GM12878 (cell line): ENCODE data around the gene LAMB1. TPM values are rescaled to one million over a fixed set of nuclear protein-coding genes. Genes with fewer than 3 reads are reported as not detected.

ENCODE experiments used
- ATAC-seq: fragments of 200-7000 bp; cut with Tn5 transposase; 3 replicates; pipeline ENCODE4 v1.9.1; 2020; ENCODE audit warnings: mild to moderate bottlenecking, moderate library complexity
- BruUV-seq: library from RNA; stranded (reverse); fragments of 400-500 nt; replicated peaks from 2 replicates; lab custom pipeline; 2021; lab: Mats Ljungman, UMichigan
- CTCF ChIA-PET: fragments of 300-600 bp; sonication (Branson Sonifier 250); formaldehyde crosslinking; extraction: SDS; loops from one replicate; lab custom pipeline; 2021; ENCODE audit warnings: inconsistent platforms; lab: Yijun Ruan, JAX
- POLR2A ChIA-PET: fragments of 350-600 bp; formaldehyde crosslinking; extraction: SDS; loops from one replicate; lab custom pipeline; 2021; ENCODE audit warnings: inconsistent platforms; lab: Charles Lee
- RAD21 ChIA-PET: fragments of 300-600 bp; sonication (Branson Sonifier 250); formaldehyde crosslinking; loops from one replicate; lab custom pipeline; 2023; ENCODE audit warnings: antibody characterized with exemption; ENCODE audit not compliant: unreplicated experiment; lab: Charles Lee
- SMC1A ChIA-PET: fragments of 300-600 bp; sonication (Branson Sonifier 250); formaldehyde crosslinking; loops from one replicate; lab custom pipeline; 2023; ENCODE audit not compliant: unreplicated experiment, uncharacterized antibody; lab: Charles Lee
- DNase-seq: peaks from one replicate; pipeline ENCODE4 v3.0.0-alpha.2; 2011; ENCODE audit warnings: low read depth, low spot score
- FAIRE-seq: peaks from 3 replicates; lab custom pipeline; 2011; peaks lifted over from hg19 to GRCh38; lab: Jason Lieb, UNC
- H2AFZ ChIP-seq: 2 replicates; pipeline ENCODE4 v1.6.0; 2011; ENCODE audit warnings: low read depth, low read length, control low read depth; ENCODE audit not compliant: control insufficient read depth
- H3K27ac ChIP-seq: 2 replicates; pipeline ENCODE4 v1.5.1; 2011; ENCODE audit warnings: control low read depth; ENCODE audit not compliant: control insufficient read depth, insufficient read depth
- H3K27me3 ChIP-seq, 2 experiments: replicated peaks in 1 of 2; 2 replicates each; pipeline versions ENCODE4 v1.6.0 to v1.6.1; 2011; ENCODE audit warnings: low read length in 1 of 2; ENCODE audit not compliant: control insufficient read depth in 2 of 2, insufficient read depth in 2 of 2
- H3K36me3 ChIP-seq, 2 experiments: 2 replicates each; pipeline ENCODE4 v1.5.1; 2011; ENCODE audit warnings: low read length in 1 of 2; ENCODE audit not compliant: control insufficient read depth in 2 of 2, insufficient read depth in 2 of 2
- H3K4me1 ChIP-seq: 2 replicates; pipeline ENCODE4 v1.6.1; 2011; ENCODE audit warnings: mild to moderate bottlenecking, low read length, moderate library complexity, mixed read lengths; ENCODE audit not compliant: control insufficient read depth, insufficient read depth
- H3K4me2 ChIP-seq: 2 replicates; pipeline ENCODE4 v1.6.0; 2011; ENCODE audit warnings: control low read depth; ENCODE audit not compliant: control insufficient read depth, insufficient read depth
- H3K4me3 ChIP-seq: fragments of 200-600 bp; sonication (generic); 2 replicates; pipeline ENCODE4 v1.5.1; 2016
- H3K79me2 ChIP-seq: 2 replicates; pipeline ENCODE4 v1.6.0; 2011; ENCODE audit warnings: low read length; ENCODE audit not compliant: control insufficient read depth, insufficient read depth
- H3K9ac ChIP-seq: 2 replicates; pipeline ENCODE4 v1.8.0; 2011; ENCODE audit warnings: low read length, control low read depth, mixed read lengths; ENCODE audit not compliant: control insufficient read depth, insufficient read depth
- H3K9me3 ChIP-seq: replicated peaks from 3 replicates; pipeline ENCODE4 v1.5.1; 2011; ENCODE audit warnings: mild to moderate bottlenecking, low read length; ENCODE audit not compliant: control insufficient read depth, insufficient read depth
- H4K20me1 ChIP-seq: 2 replicates; pipeline ENCODE4 v1.6.0; 2011; ENCODE audit not compliant: control insufficient read depth, insufficient read depth
- BACH1 ChIP-seq: fragments of 450-650 bp; IDR thresholded peaks from 2 replicates; pipeline ENCODE4 v1.6.1; 2017; ENCODE audit warnings: mild to moderate bottlenecking, borderline replicate concordance
- BRCA1 ChIP-seq: IDR thresholded peaks from 2 replicates; pipeline ENCODE4 v1.6.1; 2011; ENCODE audit warnings: low read depth, low read length, improper control_type of control experiment
- CHD1 ChIP-seq: IDR thresholded peaks from 2 replicates; pipeline ENCODE4 v1.6.1; 2012; ENCODE audit warnings: low read depth, low read length, improper control_type of control experiment
- CUX1 ChIP-seq: IDR thresholded peaks from 2 replicates; pipeline ENCODE4 v1.6.1; 2012; ENCODE audit warnings: improper control_type of control experiment, low read depth, low read length; ENCODE audit not compliant: insufficient replicate concordance
- IKZF2 ChIP-seq, 2 experiments: fragments of 450-650 bp; IDR thresholded peaks; 2 replicates each; pipeline ENCODE4 v1.6.1; 2017; ENCODE audit warnings: mild to moderate bottlenecking in 2 of 2, moderate library complexity in 2 of 2
- KLF5 ChIP-seq: fragments of 450-650 bp; IDR thresholded peaks from 2 replicates; pipeline ENCODE4 v1.6.1; 2014; ENCODE audit warnings: mild to moderate bottlenecking; ENCODE audit not compliant: partially characterized antibody
- MTA2 ChIP-seq: fragments of 450-650 bp; IDR thresholded peaks from 2 replicates; pipeline ENCODE4 v1.6.1; 2016; ENCODE audit warnings: low read depth, mild to moderate bottlenecking, moderate library complexity
- MXI1 ChIP-seq: fragments of 150-350 bp; IDR thresholded peaks from 2 replicates; pipeline ENCODE4 v1.6.1; 2011; ENCODE audit warnings: low read depth, mild to moderate bottlenecking, inconsistent platforms, low read length, improper control_type of control experiment
- POLR2AphosphoS5 ChIP-seq: IDR thresholded peaks from 2 replicates; pipeline ENCODE4 v1.6.1; 2011; ENCODE audit warnings: mild to moderate bottlenecking, low read length, inconsistent platforms
- PRDM15 ChIP-seq: fragments of 450-650 bp; formaldehyde crosslinking; IDR thresholded peaks from 2 replicates; pipeline ENCODE4 v1.4.0; 2020; ENCODE audit warnings: mild to moderate bottlenecking, moderate library complexity
- SP1 ChIP-seq: IDR thresholded peaks from one replicate; pipeline ENCODE4 v1.6.1; 2011; ENCODE audit warnings: low read depth, low read length
- TCF3 ChIP-seq: IDR thresholded peaks from 2 replicates; pipeline ENCODE4 v1.6.1; 2012; ENCODE audit warnings: low read depth, mild to moderate bottlenecking, low read length, borderline replicate concordance; ENCODE audit not compliant: insufficient read depth
- USF2 ChIP-seq: IDR thresholded peaks from 2 replicates; pipeline ENCODE4 v1.6.1; 2011; ENCODE audit warnings: low read depth, low read length, improper control_type of control experiment, borderline replicate concordance
- WGBS: methylation state at CpG from one replicate; pipeline ENCODE4 v1.1.6; 2016; ENCODE audit warnings: low lambda C conversion rate; ENCODE audit not compliant: insufficient replicate concordance, insufficient coverage; ENCODE audit errors: missing lambda C conversion rate; 5-methylcytosine and 5-hydroxymethylcytosine counted together
- in situ Hi-C: fragments of 300-500 bp; cut with MboI; formaldehyde crosslinking; loops from 9 replicates; pipeline ENCODE4 v1.14.3; 2018; ENCODE audit warnings: mixed read lengths
- intact Hi-C: fragments of 100-400 bp; cut with micrococcal nuclease; formaldehyde crosslinking; loops from one replicate; pipeline ENCODE4 v1.14.2; 2022; ENCODE audit not compliant: unreplicated experiment
- polyA plus RNA-seq, 11 experiments: library from polyadenylated mRNA; depleted of rRNA in 4 of 11; unstranded in 6 of 11; stranded (reverse) in 5 of 11; fragments of >200 nt; fragmentation: Nextera tagmentation in 4 of 11; fragmentation: Illumina TruSeq in 1 of 11; extraction: Ambion mirVana in 4 of 11; extraction: Trizol in 1 of 11; gene quantifications; 1 replicate in 1 of 11; 2 replicates in 10 of 11; pipeline versions ENCODE4 v1.2.1 to v1.2.3, GENCODE V29; 2011 to 2016; ENCODE audit warnings: inconsistent platforms in 2 of 11, missing spikeins in 2 of 11, low read depth in 1 of 11
- total RNA-seq, 4 experiments: library from RNA; depleted of rRNA in 3 of 4; stranded (reverse); fragments of >200 nt in 3 of 4; fragmentation: Illumina TruSeq in 1 of 4; extraction: Trizol in 1 of 4; gene quantifications; 2 replicates each; pipeline versions ENCODE4 v1.2.1 to v1.2.3, GENCODE V29; 2013 to 2021
- TF ChIP-seq, protein P1 (sequence below): IDR thresholded peaks from 2 replicates; pipeline ENCODE4 v1.6.1; 2012; ENCODE audit warnings: low read length, inconsistent platforms

The LAMB1 gene
- total and polyA plus RNA-seq, 10 of the 15 experiments (the other 5 are each of a cell fraction or from before 2014, with no cell fraction given): 0.05 to 2.2 (median 1.2) TPM; not detected in 4

GRCh38 chr7:107967420-107967819 lies 35.5 kb downstream of the LAMB1 start:
- 45% methylated on average over 4 of the region's 4 CpGs for WGBS

More at GRCh38 chr7:107967420-107967819, 35.5 kb downstream of the LAMB1 start:
- Histone ChIP-seq H3K4me2 (no peak overlapping the region), H3K9me3 (no peaks in the 10 kb centered on the region), H3K9ac (no peak overlapping the region), H3K79me2 (no peaks in the 10 kb centered on the region), H2AFZ (no peak overlapping the region), H3K4me1 (no peaks in the 10 kb centered on the region), H3K4me3 (no peak overlapping the region), H3K27me3 (no peaks in the 10 kb centered on the region), H3K27ac (no peak overlapping the region), H3K36me3 (no peaks in the 10 kb centered on the region), H4K20me1 (no peaks in the 10 kb centered on the region)
- TF ChIP-seq MXI1 (no peak), POLR2AphosphoS5 (no peak), PRDM15 (CRISPR knock-in tag) (no peak), CHD1 (no peak), SP1 (no peak), IKZF2 (IDR thresholded peaks at IDR 0.05) (no peak), KLF5 (no peak), CUX1 (no peak), TCF3 (no peak), USF2 (no peak), MTA2 (no peak), BACH1 (no peak), BRCA1 (no peak)
- TF ChIP-seq, protein P1, sequence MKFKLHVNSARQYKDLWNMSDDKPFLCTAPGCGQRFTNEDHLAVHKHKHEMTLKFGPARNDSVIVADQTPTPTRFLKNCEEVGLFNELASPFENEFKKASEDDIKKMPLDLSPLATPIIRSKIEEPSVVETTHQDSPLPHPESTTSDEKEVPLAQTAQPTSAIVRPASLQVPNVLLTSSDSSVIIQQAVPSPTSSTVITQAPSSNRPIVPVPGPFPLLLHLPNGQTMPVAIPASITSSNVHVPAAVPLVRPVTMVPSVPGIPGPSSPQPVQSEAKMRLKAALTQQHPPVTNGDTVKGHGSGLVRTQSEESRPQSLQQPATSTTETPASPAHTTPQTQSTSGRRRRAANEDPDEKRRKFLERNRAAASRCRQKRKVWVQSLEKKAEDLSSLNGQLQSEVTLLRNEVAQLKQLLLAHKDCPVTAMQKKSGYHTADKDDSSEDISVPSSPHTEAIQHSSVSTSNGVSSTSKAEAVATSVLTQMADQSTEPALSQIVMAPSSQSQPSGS: no peak
- FAIRE-seq: no peak
- intact Hi-C loops (no loop called here), in situ Hi-C loops (no loop called here)
- DNase-seq: no peak
- no TSS peak for BruUV-seq
- POLR2A ChIA-PET: no interaction called here
- no peak for ATAC-seq
- CTCF ChIA-PET: interaction anchor here (1.0 kb wide), 1 partner anchor 48 kb away, joined by 3 read pairs; no protein-coding TSS in a partner anchor
- RAD21 ChIA-PET: no interaction called here
- SMC1A ChIA-PET: no interaction called here
